ENCODE measurements around the gene CTAGE6. TPM values are rescaled to one million over a fixed set of nuclear protein-coding genes. Genes with fewer than 3 reads are reported as not detected.

Gene CTAGE6
- total and polyA plus RNA-seq, 2 donors, result 3.4 TPM; not detected in 1

Small RNA genes within 50 kb of the gene (small RNA-seq; reads per million reads assigned to genes)
- not detected for gene RNU6-267P

Other genes with a start within 250 kb of the CTAGE6 start
- 3.5 TPM for gene CTAGE15, start 185.9 kb downstream of the CTAGE6 start, total RNA-seq
- 0.08 TPM for gene CTAGE15, start 185.9 kb downstream of the CTAGE6 start, polyA plus RNA-seq
- 3.1 TPM for gene TCAF2, start 136.7 kb downstream of the CTAGE6 start, total RNA-seq
- 3.1 TPM for gene TCAF2, start 136.7 kb downstream of the CTAGE6 start, polyA plus RNA-seq
- gene TCAF1, start 144.5 kb upstream of the CTAGE6 start, total RNA-seq, result 67.0 TPM
- 27.3 TPM for gene TCAF1, start 144.5 kb upstream of the CTAGE6 start, polyA plus RNA-seq
- gene OR2F2, start 177.5 kb upstream of the CTAGE6 start, total RNA-seq, result not detected
- gene OR2F2, start 177.5 kb upstream of the CTAGE6 start, polyA plus RNA-seq, result not detected
- not detected for gene OR2F1, start 197.1 kb upstream of the CTAGE6 start, total RNA-seq
- not detected for gene OR2F1, start 197.1 kb upstream of the CTAGE6 start, polyA plus RNA-seq
- gene OR6B1, start 242.6 kb upstream of the CTAGE6 start, total RNA-seq, result not detected
- gene OR6B1, start 242.6 kb upstream of the CTAGE6 start, polyA plus RNA-seq, result not detected